Caco-2 (cell line): Measurements from ENCODE around the gene PRKACA. TPM values are rescaled to one million over a fixed set of nuclear protein-coding genes. Genes with fewer than 3 reads are reported as not detected.

Experiments
- BruUV-seq: library from RNA; stranded (reverse); fragments of 400-500 nt; replicated peaks from 2 replicates; lab custom pipeline; 2021; lab: Mats Ljungman, UMichigan
- CTCF ChIA-PET: fragments of 300-600 bp; sonication (Branson Sonifier 250); formaldehyde crosslinking; loops from one replicate; lab custom pipeline; 2022; ENCODE audit warnings: antibody characterized with exemption; lab: Charles Lee
- POLR2A ChIA-PET: fragments of 300-600 bp; sonication (Branson Sonifier 250); formaldehyde crosslinking; loops from one replicate; lab custom pipeline; 2022; ENCODE audit warnings: antibody characterized with exemption; lab: Charles Lee
- DNase-seq, 2 experiments: peaks; one replicate each; pipeline versions ENCODE4 v3.0.0 to v3.0.0-alpha.2; 2020 to 2022
- H3K27me3 ChIP-seq: replicated peaks from 2 replicates; pipeline ENCODE4 v1.6.0; 2011; ENCODE audit warnings: low read length; ENCODE audit not compliant: control insufficient read depth, insufficient read depth
- H3K36me3 ChIP-seq: 2 replicates; pipeline ENCODE4 v1.5.1; 2011; ENCODE audit warnings: low read length; ENCODE audit not compliant: control insufficient read depth, insufficient read depth
- H3K4me1 ChIP-seq: fragments of 250-450 bp; sonication (Bioruptor Pico); 2 replicates; pipeline ENCODE4 v1.5.1; 2020; ENCODE audit warnings: mild to moderate bottlenecking
- H3K4me3 ChIP-seq: 2 replicates; pipeline ENCODE4 v1.5.1; 2011; ENCODE audit warnings: low read depth, mild to moderate bottlenecking, control low read depth, low read length
- H3K9me3 ChIP-seq: fragments of 250-450 bp; sonication (Bioruptor Pico); 2 replicates; pipeline ENCODE4 v1.5.1; 2020; ENCODE audit warnings: mild to moderate bottlenecking, moderate library complexity
- H3K27ac Mint-ChIP-seq: one replicate; pipeline ENCODE4 v1.8.0; 2022; ENCODE audit warnings: mixed read lengths; ENCODE audit not compliant: unreplicated experiment
- H3K27me3 Mint-ChIP-seq: one replicate; pipeline ENCODE4 v1.8.0; 2022; ENCODE audit warnings: mixed read lengths; ENCODE audit not compliant: insufficient read depth, unreplicated experiment
- H3K36me3 Mint-ChIP-seq: one replicate; pipeline ENCODE4 v1.8.0; 2022; ENCODE audit warnings: mild to moderate bottlenecking, mixed read lengths; ENCODE audit not compliant: insufficient read depth, unreplicated experiment
- H3K4me1 Mint-ChIP-seq: one replicate; pipeline ENCODE4 v1.8.0; 2022; ENCODE audit warnings: low read depth, mixed read lengths; ENCODE audit not compliant: unreplicated experiment
- H3K4me3 Mint-ChIP-seq: one replicate; pipeline ENCODE4 v1.8.0; 2022; ENCODE audit warnings: mild to moderate bottlenecking, moderate library complexity, mixed read lengths; ENCODE audit not compliant: unreplicated experiment
- H3K9me3 Mint-ChIP-seq: one replicate; pipeline ENCODE4 v1.8.0; 2022; ENCODE audit warnings: mixed read lengths; ENCODE audit not compliant: unreplicated experiment
- intact Hi-C: fragments of 100-400 bp; cut with micrococcal nuclease; formaldehyde crosslinking; loops from one replicate; pipeline ENCODE4 v1.10.0; 2022; ENCODE audit not compliant: unreplicated experiment
- total RNA-seq: library from RNA; stranded (reverse); gene quantifications from 2 replicates; pipeline ENCODE4 v1.2.3, GENCODE V29; 2022
- TF ChIP-seq, protein P1 (sequence below), 2 experiments: fragments of 200-600 bp in 1 of 2; IDR thresholded peaks; 1 replicate in 1 of 2; 2 replicates in 1 of 2; pipeline versions ENCODE4 v1.5.1 to v1.8.0; 2011 to 2022; ENCODE audit warnings: antibody characterized with exemption in 1 of 2, control low read depth in 1 of 2, inconsistent platforms in 1 of 2, low read depth in 1 of 2, low read length in 1 of 2, mild to moderate bottlenecking in 1 of 2, moderate library complexity in 1 of 2; ENCODE audit not compliant: insufficient read depth in 1 of 2, severe bottlenecking in 1 of 2, unreplicated experiment in 1 of 2

The PRKACA gene
- total RNA-seq, 1 experiment from 2014 or later = 51.9 TPM

DNA sequence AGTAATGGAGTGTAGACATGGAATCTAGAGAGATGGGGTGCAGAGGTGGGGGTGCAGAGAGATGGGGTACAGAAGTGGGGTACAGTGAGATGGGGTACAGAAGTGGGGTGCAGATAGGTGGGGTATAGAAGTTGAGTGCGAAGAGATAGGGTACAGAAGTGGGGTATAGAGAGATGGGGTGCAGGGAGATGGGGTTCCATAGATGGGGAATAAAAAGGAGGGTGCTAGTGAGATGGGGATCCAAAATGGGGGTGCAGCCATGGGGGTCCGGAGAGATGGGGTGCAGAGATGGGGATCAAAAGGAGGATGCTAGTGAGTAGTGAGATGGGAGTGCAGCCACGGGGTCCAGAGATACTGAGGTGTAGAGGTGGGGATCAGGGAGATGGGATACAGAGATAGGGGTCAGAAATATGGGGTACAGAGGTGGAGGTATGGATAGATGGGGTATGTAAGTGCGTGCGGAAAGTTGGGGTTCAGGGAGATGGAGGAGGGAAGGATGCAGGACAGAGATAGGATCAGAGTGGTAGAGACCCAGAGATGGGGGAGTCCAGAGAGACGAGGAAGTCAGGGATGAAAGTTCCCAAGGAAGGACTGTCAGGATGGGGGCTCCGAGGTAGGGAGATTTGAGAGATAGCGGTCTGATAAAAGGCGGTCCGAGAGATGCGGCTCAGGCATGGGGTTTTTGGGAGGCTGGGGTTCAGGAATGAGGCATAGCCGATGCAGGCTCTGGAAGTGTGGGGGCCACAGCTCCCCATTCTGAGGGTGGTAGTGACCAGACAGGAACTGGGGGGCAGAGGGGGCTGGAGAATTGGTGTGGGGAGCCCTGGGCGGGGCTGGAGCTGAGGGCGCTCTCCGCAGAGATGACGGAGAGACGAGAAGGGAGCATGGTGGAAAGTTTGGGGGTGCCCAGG lies 59.1 kb downstream of the PRKACA start:
- TF ChIP-seq, protein P1, sequence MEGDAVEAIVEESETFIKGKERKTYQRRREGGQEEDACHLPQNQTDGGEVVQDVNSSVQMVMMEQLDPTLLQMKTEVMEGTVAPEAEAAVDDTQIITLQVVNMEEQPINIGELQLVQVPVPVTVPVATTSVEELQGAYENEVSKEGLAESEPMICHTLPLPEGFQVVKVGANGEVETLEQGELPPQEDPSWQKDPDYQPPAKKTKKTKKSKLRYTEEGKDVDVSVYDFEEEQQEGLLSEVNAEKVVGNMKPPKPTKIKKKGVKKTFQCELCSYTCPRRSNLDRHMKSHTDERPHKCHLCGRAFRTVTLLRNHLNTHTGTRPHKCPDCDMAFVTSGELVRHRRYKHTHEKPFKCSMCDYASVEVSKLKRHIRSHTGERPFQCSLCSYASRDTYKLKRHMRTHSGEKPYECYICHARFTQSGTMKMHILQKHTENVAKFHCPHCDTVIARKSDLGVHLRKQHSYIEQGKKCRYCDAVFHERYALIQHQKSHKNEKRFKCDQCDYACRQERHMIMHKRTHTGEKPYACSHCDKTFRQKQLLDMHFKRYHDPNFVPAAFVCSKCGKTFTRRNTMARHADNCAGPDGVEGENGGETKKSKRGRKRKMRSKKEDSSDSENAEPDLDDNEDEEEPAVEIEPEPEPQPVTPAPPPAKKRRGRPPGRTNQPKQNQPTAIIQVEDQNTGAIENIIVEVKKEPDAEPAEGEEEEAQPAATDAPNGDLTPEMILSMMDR (IDR thresholded peaks at IDR 0.05; ENCODE audit: insufficient read depth in 1 of 2, low read depth in 1 of 2, low read length in 1 of 2, severe bottlenecking in 1 of 2, unreplicated experiment in 1 of 2) = no peak
- Histone ChIP-seq H3K9me3 (no peaks in the 10 kb centered on the region), H3K27me3 (no peaks in the 10 kb centered on the region), H3K4me3 (no peak overlapping the region), H3K4me1 (peaks cover 35% of the 10 kb centered on the region), H3K36me3 (no peaks in the 10 kb centered on the region; the same call in 1 of the 2 replicates)
- BruUV-seq = no TSS peak
- peak overlapping the region; percentile 18 for H3K27ac Mint-ChIP-seq
- DNase-seq = no peak
- H3K4me3 Mint-ChIP-seq = no peak overlapping the region
- POLR2A ChIA-PET = no interaction called here
- H3K27me3 Mint-ChIP-seq = no peaks in the 10 kb centered on the region
- H3K36me3 Mint-ChIP-seq = peaks cover 12% of the 10 kb centered on the region
- no peaks in the 10 kb centered on the region for H3K9me3 Mint-ChIP-seq
- CTCF ChIA-PET = interaction anchor here (0.5 kb wide), 1 partner anchor 20 kb away, joined by 4 read pairs; no protein-coding TSS in a partner anchor
- H3K4me1 Mint-ChIP-seq = peaks cover 14% of the 10 kb centered on the region
- intact Hi-C loops = no loop called here

DNA sequence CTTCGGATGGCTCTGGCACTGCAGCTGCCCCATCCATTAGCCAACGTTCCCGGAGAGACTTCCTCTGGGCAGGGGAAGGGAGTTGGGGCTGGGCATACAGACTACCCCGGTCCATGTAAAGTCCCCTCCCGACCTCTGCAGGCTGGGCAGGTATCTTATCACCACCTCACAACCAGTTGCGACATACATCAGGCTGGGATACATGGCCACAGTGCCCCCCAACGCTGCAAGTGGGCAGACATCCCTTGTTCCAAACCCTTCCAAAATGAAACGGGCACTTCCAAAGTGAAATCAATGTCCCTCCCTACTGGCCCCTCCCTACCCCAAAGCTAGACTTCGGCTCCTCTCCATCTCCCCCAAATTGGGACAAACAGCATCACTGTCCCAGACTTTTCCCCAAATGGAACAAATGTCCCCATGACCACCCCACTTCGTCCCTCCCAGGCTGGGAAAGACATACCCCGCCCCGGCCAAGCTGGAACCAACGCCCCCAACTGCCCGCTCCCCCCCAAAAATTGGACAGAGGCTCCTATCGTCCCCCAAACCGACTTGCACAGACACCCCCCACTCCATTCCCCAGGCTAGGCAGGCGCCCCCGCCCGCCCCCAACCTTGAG lies 60.7 kb downstream of the PRKACA start:
- Histone ChIP-seq H3K27me3 (no peaks in the 10 kb centered on the region), H3K4me3 (no peak overlapping the region), H3K4me1 (peaks cover 28% of the 10 kb centered on the region), H3K9me3 (no peaks in the 10 kb centered on the region), H3K36me3 (no peaks in the 10 kb centered on the region; the same call in 1 of the 2 replicates)
- no peak for DNase-seq
- ChIA-PET POLR2A (no interaction called here), CTCF (interaction anchor here (0.6 kb wide), 1 partner anchor 12 kb away, joined by 4 read pairs; no protein-coding TSS in a partner anchor)
- peaks cover 19% of the 10 kb centered on the region for H3K36me3 Mint-ChIP-seq
- H3K27me3 Mint-ChIP-seq = no peaks in the 10 kb centered on the region
- intact Hi-C loops = no loop called here
- H3K4me3 Mint-ChIP-seq = no peak overlapping the region
- no peaks in the 10 kb centered on the region for H3K9me3 Mint-ChIP-seq
- peaks cover 14% of the 10 kb centered on the region for H3K4me1 Mint-ChIP-seq
- BruUV-seq = no TSS peak
- no peak overlapping the region for H3K27ac Mint-ChIP-seq
- TF ChIP-seq, protein P1 (IDR thresholded peaks at IDR 0.05; ENCODE audit: insufficient read depth in 1 of 2, low read depth in 1 of 2, low read length in 1 of 2, severe bottlenecking in 1 of 2, unreplicated experiment in 1 of 2) = no peak

DNA sequence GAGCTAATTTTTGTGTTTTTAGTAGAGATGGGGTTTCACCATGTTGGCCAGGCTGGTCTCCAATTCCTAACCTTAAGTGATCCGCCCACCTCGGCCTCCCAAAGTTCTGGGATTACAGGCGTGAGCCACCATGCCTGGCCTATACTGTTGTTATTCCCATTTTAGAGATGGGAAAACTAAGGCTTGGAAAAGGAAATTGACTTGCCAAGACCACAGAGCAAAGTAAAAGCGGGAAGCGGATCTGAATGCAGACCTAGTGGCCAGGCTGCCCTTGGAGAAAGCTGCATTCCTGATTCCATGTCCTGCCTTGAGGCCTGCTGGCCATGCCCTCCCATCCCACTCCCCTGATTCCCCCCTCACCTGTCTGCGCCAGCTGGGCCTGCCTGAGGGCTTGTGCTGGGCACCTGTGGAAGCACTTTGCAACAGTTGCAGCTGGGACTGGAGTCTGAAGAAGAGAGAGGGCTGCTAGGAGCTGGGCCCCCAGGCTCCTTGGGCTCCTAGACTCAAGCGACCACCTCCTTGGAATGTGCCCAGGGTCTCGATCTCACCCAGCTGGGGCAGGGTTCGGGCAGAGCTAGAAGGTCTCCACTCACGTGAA lies 61.4 kb downstream of the PRKACA start:
- POLR2A ChIA-PET = no interaction called here
- Histone ChIP-seq H3K4me3 (no peak overlapping the region), H3K9me3 (no peaks in the 10 kb centered on the region), H3K27me3 (no peaks in the 10 kb centered on the region), H3K4me1 (peaks cover 21% of the 10 kb centered on the region), H3K36me3 (no peaks in the 10 kb centered on the region; the same call in 1 of the 2 replicates)
- intact Hi-C loops = no loop called here
- no peak overlapping the region for H3K4me3 Mint-ChIP-seq
- H3K27me3 Mint-ChIP-seq = no peaks in the 10 kb centered on the region
- CTCF ChIA-PET = interaction anchor here (0.6 kb wide), 2 partner anchors 11 kb away, joined by 3 to 4 read pairs; no protein-coding TSS in a partner anchor
- H3K9me3 Mint-ChIP-seq = no peaks in the 10 kb centered on the region
- BruUV-seq = no TSS peak
- H3K27ac Mint-ChIP-seq = no peak overlapping the region
- no peak for DNase-seq
- peaks cover 14% of the 10 kb centered on the region for H3K4me1 Mint-ChIP-seq
- TF ChIP-seq, protein P1 (IDR thresholded peaks at IDR 0.05; ENCODE audit: insufficient read depth in 1 of 2, low read depth in 1 of 2, low read length in 1 of 2, severe bottlenecking in 1 of 2, unreplicated experiment in 1 of 2) = no peak
- peaks cover 15% of the 10 kb centered on the region for H3K36me3 Mint-ChIP-seq
